ENCODE results near the gene CDH13. TPM values are rescaled to one million over a fixed set of nuclear protein-coding genes. Genes with fewer than 3 reads are reported as not detected.

Gene CDH13
- total RNA-seq, 1 experiment from 2014 or later = 2.1 TPM

GRCh38 chr16:82987767-82988166 lies 361.0 kb downstream of the CDH13 start:
- TF ChIP-seq CTCF (conservative IDR thresholded peaks at IDR 0.05; ENCODE audit: low read depth, low read length) (no peak), EZH2 (IDR thresholded peaks at IDR 0.05; ENCODE audit: borderline replicate concordance, low read depth, low read length, poor library complexity, severe bottlenecking) (no peak)
- DNase-seq (ENCODE audit: low spot score) = no peak
- Histone ChIP-seq H3K4me1 (ENCODE audit: insufficient read depth, low read length, poor library complexity, severe bottlenecking) (no peaks in the 10 kb centered on the region), H3K27ac (ENCODE audit: low read depth, low read length, poor library complexity, severe bottlenecking) (no peak overlapping the region), H3K27me3 (replicated peaks; ENCODE audit: insufficient read depth, low read depth, low read length, poor library complexity) (peaks cover 9% of the 10 kb centered on the region), H3K36me3 (ENCODE audit: insufficient read depth, low read length, poor library complexity, severe bottlenecking) (no peaks in the 10 kb centered on the region), H3K9me3 (ENCODE audit: low read depth, low read length, poor library complexity, severe bottlenecking) (no peaks in the 10 kb centered on the region), H3K4me3 (ENCODE audit: low read depth, low read length, poor library complexity, severe bottlenecking) (no peak overlapping the region)
- no TSS peak for BruUV-seq (replicated peaks)
- intact Hi-C loops (cut with micrococcal nuclease; ENCODE audit: unreplicated experiment) = no loop called here
- CTCF ChIA-PET = no interaction called here
- POLR2A ChIA-PET (ENCODE audit: low non-redundant PET) = no interaction called here

GRCh38 chr16:82990155-82990554 lies 363.4 kb downstream of the CDH13 start:
- ChIA-PET POLR2A (ENCODE audit: low non-redundant PET) (no interaction called here), CTCF (interaction anchor here (1.1 kb wide), 1 partner anchor 1890 kb away, joined by 4 read pairs; no protein-coding TSS in a partner anchor)
- DNase-seq (ENCODE audit: low spot score) = no peak
- intact Hi-C loops (cut with micrococcal nuclease; ENCODE audit: unreplicated experiment) = no loop called here
- Histone ChIP-seq H3K9me3 (ENCODE audit: low read depth, low read length, poor library complexity, severe bottlenecking) (no peaks in the 10 kb centered on the region), H3K36me3 (ENCODE audit: insufficient read depth, low read length, poor library complexity, severe bottlenecking) (no peaks in the 10 kb centered on the region), H3K27me3 (replicated peaks; ENCODE audit: insufficient read depth, low read depth, low read length, poor library complexity) (no peaks in the 10 kb centered on the region), H3K27ac (ENCODE audit: low read depth, low read length, poor library complexity, severe bottlenecking) (no peak overlapping the region), H3K4me3 (ENCODE audit: low read depth, low read length, poor library complexity, severe bottlenecking) (no peak overlapping the region), H3K4me1 (ENCODE audit: insufficient read depth, low read length, poor library complexity, severe bottlenecking) (no peaks in the 10 kb centered on the region)
- BruUV-seq (replicated peaks) = no TSS peak
- no peak for TF ChIP-seq CTCF (conservative IDR thresholded peaks at IDR 0.05; ENCODE audit: low read depth, low read length)
- TF ChIP-seq EZH2 (IDR thresholded peaks at IDR 0.05; ENCODE audit: borderline replicate concordance, low read depth, low read length, poor library complexity, severe bottlenecking) = no peak

GRCh38 chr16:82991410-82991809 lies 364.6 kb downstream of the CDH13 start:
- Histone ChIP-seq H3K4me3 (ENCODE audit: low read depth, low read length, poor library complexity, severe bottlenecking) (no peak overlapping the region), H3K9me3 (ENCODE audit: low read depth, low read length, poor library complexity, severe bottlenecking) (no peaks in the 10 kb centered on the region), H3K27ac (ENCODE audit: low read depth, low read length, poor library complexity, severe bottlenecking) (no peak overlapping the region), H3K4me1 (ENCODE audit: insufficient read depth, low read length, poor library complexity, severe bottlenecking) (no peaks in the 10 kb centered on the region), H3K27me3 (replicated peaks; ENCODE audit: insufficient read depth, low read depth, low read length, poor library complexity) (no peaks in the 10 kb centered on the region), H3K36me3 (ENCODE audit: insufficient read depth, low read length, poor library complexity, severe bottlenecking) (no peaks in the 10 kb centered on the region)
- TF ChIP-seq CTCF (conservative IDR thresholded peaks at IDR 0.05; ENCODE audit: low read depth, low read length) (no peak), EZH2 (IDR thresholded peaks at IDR 0.05; ENCODE audit: borderline replicate concordance, low read depth, low read length, poor library complexity, severe bottlenecking) (no peak)
- no peak for DNase-seq (ENCODE audit: low spot score)
- intact Hi-C loops (cut with micrococcal nuclease; ENCODE audit: unreplicated experiment) = no loop called here
- POLR2A ChIA-PET (ENCODE audit: low non-redundant PET) = no interaction called here
- BruUV-seq (replicated peaks) = no TSS peak
- CTCF ChIA-PET = no interaction called here

Measured in A673 (cell line).